OCI-LY7 (cell line): ENCODE measurements around the gene FGD3.

Source experiments
- CTCF ChIP-seq: fragments of 200-600 bp; sonication (generic); conservative IDR thresholded peaks from 2 replicates; pipeline ENCODE4 v1.5.1; 2014; ENCODE audit warnings: mild to moderate bottlenecking, antibody characterized with exemption, low read length, moderate library complexity, mixed read lengths
- EZH2phosphoT487 ChIP-seq: fragments of 200-600 bp; sonication (generic); IDR thresholded peaks from 2 replicates; pipeline ENCODE4 v1.6.1; 2018; ENCODE audit warnings: low read depth, borderline replicate concordance, mild to moderate bottlenecking, mixed run types, antibody characterized with exemption, low read length, moderate library complexity, mixed read lengths

- TF ChIP-seq CTCF: no peak
- TF ChIP-seq EZH2phosphoT487: no peak
These were observed 45.2 kb downstream of the FGD3 start for GRCh38 chr9:92992549-92992948.
